OCI-LY3 (cell line): ENCODE data around the gene TTC29.

Experiments used
- EZH2phosphoT487 ChIP-seq: fragments of 200-600 bp; shearing (Covaris generic); IDR thresholded peaks from 2 replicates; pipeline ENCODE4 v1.6.1; 2018; ENCODE audit warnings: antibody characterized with exemption, mixed run types, low read depth
- TF ChIP-seq, protein P1 (sequence below): fragments of 200-600, 300-600 bp; sonication (generic); IDR thresholded peaks from 2 replicates; pipeline ENCODE4 v1.5.1; 2014; ENCODE audit warnings: antibody characterized with exemption, low read length, low read depth

GRCh38 chr4:146960634-146961033, 15.0 kb upstream of the TTC29 start:
- TF ChIP-seq, protein P1, sequence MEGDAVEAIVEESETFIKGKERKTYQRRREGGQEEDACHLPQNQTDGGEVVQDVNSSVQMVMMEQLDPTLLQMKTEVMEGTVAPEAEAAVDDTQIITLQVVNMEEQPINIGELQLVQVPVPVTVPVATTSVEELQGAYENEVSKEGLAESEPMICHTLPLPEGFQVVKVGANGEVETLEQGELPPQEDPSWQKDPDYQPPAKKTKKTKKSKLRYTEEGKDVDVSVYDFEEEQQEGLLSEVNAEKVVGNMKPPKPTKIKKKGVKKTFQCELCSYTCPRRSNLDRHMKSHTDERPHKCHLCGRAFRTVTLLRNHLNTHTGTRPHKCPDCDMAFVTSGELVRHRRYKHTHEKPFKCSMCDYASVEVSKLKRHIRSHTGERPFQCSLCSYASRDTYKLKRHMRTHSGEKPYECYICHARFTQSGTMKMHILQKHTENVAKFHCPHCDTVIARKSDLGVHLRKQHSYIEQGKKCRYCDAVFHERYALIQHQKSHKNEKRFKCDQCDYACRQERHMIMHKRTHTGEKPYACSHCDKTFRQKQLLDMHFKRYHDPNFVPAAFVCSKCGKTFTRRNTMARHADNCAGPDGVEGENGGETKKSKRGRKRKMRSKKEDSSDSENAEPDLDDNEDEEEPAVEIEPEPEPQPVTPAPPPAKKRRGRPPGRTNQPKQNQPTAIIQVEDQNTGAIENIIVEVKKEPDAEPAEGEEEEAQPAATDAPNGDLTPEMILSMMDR, result no peak
- TF ChIP-seq EZH2phosphoT487, result no peak
